OCI-LY7 (cell line): Measurements from ENCODE around the gene FGR.

Source experiments
- CTCF ChIP-seq: fragments of 200-600 bp; sonication (generic); conservative IDR thresholded peaks from 2 replicates; pipeline ENCODE4 v1.5.1; 2014; ENCODE audit warnings: mild to moderate bottlenecking, antibody characterized with exemption, low read length, moderate library complexity, mixed read lengths
- EZH2phosphoT487 ChIP-seq: fragments of 200-600 bp; sonication (generic); IDR thresholded peaks from 2 replicates; pipeline ENCODE4 v1.6.1; 2018; ENCODE audit warnings: low read depth, borderline replicate concordance, mild to moderate bottlenecking, mixed run types, antibody characterized with exemption, low read length, moderate library complexity, mixed read lengths

DNA sequence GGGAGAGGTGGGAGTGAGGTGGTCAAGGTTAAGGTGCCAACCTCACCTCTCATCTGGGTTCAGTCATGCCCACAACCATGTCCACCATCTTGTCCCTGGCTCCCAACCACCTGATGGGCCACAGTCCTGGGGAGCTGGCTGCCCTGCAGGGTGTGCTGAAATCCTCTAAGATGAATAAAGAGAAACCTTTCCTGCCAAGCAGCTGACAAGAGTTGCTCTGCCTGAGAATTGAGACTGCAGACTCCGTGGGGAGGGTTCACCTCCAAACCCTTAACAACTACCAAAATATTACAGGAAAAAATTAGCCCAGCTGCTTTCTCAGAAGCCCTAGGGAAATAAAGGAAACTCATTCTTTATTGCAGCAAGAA, 15.2 kb upstream of the FGR start:
- TF ChIP-seq CTCF = no peak
- no peak for TF ChIP-seq EZH2phosphoT487
